ENCODE results near the gene RPL22.

GRCh38 chr1:6245869-6246496, 46.6 kb upstream of the RPL22 start:
- TF ChIP-seq CTCF (conservative IDR thresholded peaks at IDR 0.05; ENCODE audit: low read depth, low read length) (no peak), RAD21 (IDR thresholded peaks at IDR 0.05; ENCODE audit: low read length) (no peak), BHLHE40 (IDR thresholded peaks at IDR 0.05; ENCODE audit: low read depth, low read length) (no peak), MAFK (IDR thresholded peaks at IDR 0.05; ENCODE audit: low read depth, low read length) (no peak), MXI1 (IDR thresholded peaks at IDR 0.05; ENCODE audit: borderline replicate concordance, low read depth, low read length) (no peak), CEBPB (IDR thresholded peaks at IDR 0.05; ENCODE audit: low read depth, low read length) (no peak), POLR2A (IDR thresholded peaks at IDR 0.05; ENCODE audit: low read depth, low read length) (no peak), USF2 (IDR thresholded peaks at IDR 0.05; ENCODE audit: low read depth, low read length) (no peak), NFE2L2 (IDR thresholded peaks at IDR 0.05; ENCODE audit: low read depth, low read length) (no peak), SMC3 (IDR thresholded peaks at IDR 0.05; ENCODE audit: low read depth, low read length) (no peak), RFX5 (IDR thresholded peaks at IDR 0.05; ENCODE audit: low read depth, low read length) (no peak)

All from IMR-90 (cell line).